Measurements from ENCODE around the gene TAS1R3. TPM values are rescaled to one million over a fixed set of nuclear protein-coding genes. Genes with fewer than 3 reads are reported as not detected.
A peak's percentile ranks its signal among the peaks of the same experiment; 100 is the strongest.

Gene TAS1R3
- total RNA-seq, 1 donor = 0.09 TPM

DNA sequence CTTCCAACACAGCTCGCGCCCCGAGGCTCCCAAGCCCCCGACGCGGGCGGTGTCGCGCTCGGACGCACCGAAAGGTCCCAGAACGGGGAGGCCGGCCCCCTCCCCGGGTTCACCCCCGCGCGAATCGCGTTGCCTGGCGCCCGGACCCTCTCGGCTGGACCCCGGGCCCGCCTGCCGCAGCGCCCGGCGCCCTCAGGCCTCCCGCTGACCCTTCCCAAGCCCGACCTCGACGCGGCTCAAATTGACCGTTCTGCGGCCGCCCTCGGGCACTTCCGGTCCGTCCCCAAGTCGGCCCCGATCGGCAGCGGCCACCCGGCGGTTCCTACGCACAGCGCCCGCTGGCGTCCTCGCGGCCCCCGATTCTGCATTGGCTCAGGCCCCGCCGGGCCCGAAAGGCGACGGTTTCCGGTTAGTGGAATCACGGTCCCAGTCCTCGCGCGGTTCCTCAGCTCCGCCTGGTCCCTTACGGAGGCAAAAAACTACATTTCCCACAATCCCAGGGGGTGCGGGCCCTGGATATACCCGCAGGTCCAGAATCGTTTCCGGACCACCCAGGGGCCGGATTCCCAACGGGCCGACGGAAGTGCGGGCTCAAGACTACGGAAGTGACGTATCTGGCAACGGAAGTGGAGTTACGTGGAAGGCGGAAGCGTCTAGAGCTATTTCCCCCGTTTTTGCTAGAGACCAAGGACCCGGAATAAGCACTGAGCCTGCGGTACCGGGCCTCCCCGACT lies 44.0 kb downstream of the TAS1R3 start, which contains the start of gene AURKAIP1:
Gene AURKAIP1 (minus strand): TSS at position 279 of the 734 bp plus-strand sequence. CDS start 451 bp downstream, outside the sequence.
- H3K4me3 ChIP-seq (ENCODE audit: low read depth, low read length) = peak within 1 kb of the TSS; percentile 90
- TF ChIP-seq, protein P1, sequence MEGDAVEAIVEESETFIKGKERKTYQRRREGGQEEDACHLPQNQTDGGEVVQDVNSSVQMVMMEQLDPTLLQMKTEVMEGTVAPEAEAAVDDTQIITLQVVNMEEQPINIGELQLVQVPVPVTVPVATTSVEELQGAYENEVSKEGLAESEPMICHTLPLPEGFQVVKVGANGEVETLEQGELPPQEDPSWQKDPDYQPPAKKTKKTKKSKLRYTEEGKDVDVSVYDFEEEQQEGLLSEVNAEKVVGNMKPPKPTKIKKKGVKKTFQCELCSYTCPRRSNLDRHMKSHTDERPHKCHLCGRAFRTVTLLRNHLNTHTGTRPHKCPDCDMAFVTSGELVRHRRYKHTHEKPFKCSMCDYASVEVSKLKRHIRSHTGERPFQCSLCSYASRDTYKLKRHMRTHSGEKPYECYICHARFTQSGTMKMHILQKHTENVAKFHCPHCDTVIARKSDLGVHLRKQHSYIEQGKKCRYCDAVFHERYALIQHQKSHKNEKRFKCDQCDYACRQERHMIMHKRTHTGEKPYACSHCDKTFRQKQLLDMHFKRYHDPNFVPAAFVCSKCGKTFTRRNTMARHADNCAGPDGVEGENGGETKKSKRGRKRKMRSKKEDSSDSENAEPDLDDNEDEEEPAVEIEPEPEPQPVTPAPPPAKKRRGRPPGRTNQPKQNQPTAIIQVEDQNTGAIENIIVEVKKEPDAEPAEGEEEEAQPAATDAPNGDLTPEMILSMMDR (IDR thresholded peaks at IDR 0.05; ENCODE audit: insufficient read depth, low read length) = peak; percentile 34
- DNase-seq (ENCODE audit: low read depth) = peak; percentile 100

DNA sequence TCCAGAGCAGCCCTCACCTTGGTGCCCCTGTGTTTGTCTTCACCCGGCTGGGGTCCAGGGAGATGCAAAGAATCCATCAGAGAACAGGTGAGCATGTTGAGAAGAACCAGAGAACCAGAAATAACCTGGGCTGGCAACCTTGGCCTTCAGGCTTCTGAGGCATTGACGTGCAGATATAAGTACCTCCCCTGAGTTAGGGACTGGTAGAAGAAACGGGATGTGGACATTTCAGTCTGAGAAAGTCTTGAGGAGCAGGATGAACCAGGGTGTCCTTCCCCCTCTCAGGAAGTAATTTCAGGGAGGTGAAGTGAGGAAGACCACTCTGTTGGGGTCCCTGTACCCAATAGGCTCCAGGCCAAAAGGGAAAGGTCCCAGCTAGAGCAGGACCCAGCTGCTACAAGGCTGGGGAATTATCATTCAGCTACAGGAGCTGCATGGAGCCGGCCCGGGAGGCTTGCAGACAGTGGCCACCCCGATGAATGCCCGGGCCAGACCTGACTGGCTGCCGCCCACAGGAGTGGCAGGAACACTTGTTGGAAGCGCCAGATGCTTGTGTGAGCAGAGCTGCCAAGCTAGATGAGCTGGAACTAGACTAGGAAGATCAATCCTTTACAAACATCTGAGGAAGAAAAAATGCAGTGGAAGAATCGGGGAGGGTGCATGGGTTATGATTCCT lies 45.6 kb downstream of the TAS1R3 start:
- H3K4me3 ChIP-seq (ENCODE audit: low read depth, low read length) = no peak overlapping the region
- TF ChIP-seq, protein P1 (IDR thresholded peaks at IDR 0.05; ENCODE audit: insufficient read depth, low read length) = no peak
- no peak for DNase-seq (ENCODE audit: low read depth)

DNA sequence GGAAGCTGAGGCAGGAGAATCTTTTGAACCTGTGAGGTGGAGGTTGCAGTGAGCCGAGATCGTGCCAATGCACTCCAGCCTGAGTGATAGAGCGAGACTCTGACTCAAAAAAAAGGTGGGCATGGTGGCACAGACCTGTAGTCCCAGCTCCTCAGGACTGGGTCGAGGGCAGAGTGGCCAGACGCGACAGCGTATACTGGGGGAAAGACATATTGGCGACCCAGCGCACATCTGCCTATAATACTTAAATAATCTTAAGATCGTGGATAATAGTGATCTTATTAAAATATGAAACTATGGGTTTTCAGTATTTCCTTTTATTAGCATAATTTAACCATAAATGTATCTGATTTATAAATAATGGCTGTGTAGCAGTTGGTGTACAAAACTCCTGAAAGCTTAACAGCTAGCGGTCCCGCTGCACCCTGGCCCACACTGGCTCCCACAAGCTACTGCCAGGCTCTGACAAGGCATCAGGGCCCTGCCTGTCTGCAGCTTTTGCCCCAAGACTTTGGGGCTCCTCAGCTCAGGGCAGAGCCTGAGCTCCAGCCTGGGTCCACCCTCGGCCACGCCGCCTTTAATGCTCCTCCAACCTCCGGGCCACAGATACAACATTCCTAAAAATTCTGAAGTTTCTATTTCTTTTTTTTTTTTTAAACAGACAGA lies 46.6 kb downstream of the TAS1R3 start:
- no peak overlapping the region for H3K4me3 ChIP-seq (ENCODE audit: low read depth, low read length)
- TF ChIP-seq, protein P1 (IDR thresholded peaks at IDR 0.05; ENCODE audit: insufficient read depth, low read length) = no peak
- DNase-seq (ENCODE audit: low read depth) = no peak

DNA sequence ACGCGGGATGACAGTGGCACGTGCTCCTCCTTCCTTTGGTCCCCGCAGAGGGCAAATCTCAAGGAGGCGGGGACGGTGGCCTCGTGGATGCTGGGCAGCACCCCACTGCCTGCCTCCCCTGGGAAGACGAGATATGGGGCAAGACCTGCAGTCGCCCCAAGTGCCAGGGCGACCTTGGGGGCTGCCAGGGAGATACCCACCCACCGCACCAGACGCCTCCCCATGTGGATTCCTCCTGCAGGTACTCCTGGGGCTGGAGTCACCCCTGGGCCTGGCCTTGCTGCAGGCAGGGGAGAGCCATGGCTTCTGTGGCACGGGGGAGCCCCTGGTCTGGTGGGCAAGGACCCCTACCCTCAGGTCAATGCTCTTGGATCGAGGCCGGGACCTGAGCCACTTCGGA lies 49.8 kb downstream of the TAS1R3 start:
- no peak for DNase-seq (ENCODE audit: low read depth)
- TF ChIP-seq, protein P1 (IDR thresholded peaks at IDR 0.05; ENCODE audit: insufficient read depth, low read length) = no peak
- H3K4me3 ChIP-seq (ENCODE audit: low read depth, low read length) = no peak overlapping the region

DNA sequence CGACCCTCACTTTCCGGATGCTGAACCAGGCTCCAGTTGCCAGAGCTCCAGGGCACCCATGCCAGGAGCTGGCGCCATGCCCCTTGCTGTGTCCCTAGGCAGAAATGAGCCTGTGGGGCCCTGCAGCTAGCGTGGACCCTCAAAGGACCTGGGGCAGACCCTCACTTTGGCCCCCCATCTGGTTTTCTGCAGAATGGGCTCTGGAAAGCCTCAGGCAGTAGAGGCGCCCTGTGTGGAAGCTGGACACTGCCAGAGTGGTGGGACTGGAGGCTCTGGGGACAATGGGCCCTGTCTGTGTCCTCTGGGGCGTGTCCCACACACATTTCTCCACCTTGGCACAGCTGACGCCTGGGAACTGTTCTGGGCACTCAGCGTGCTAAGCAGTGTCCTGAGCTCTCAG lies 50.2 kb downstream of the TAS1R3 start:
- TF ChIP-seq, protein P1 (IDR thresholded peaks at IDR 0.05; ENCODE audit: insufficient read depth, low read length) = no peak
- H3K4me3 ChIP-seq (ENCODE audit: low read depth, low read length) = no peak overlapping the region
- DNase-seq (ENCODE audit: low read depth) = no peak

Small RNAs within 50 kb of the gene (small RNA-seq; reads per million reads assigned to genes)
- gene MIR6726 = not detected

Other genes with a start within 250 kb of the TAS1R3 start
- 6.1 and 7.7 TPM in 2 replicates for gene C1orf159, start 215.2 kb upstream of the TAS1R3 start, total RNA-seq (ENCODE audit: low replicate concordance)
- not detected in 2 replicates for gene TTLL10, start 157.4 kb upstream of the TAS1R3 start, total RNA-seq (ENCODE audit: low replicate concordance)
- gene TNFRSF18, start 124.7 kb upstream of the TAS1R3 start, total RNA-seq (ENCODE audit: low replicate concordance) = not detected in 2 replicates
- 0.65 TPM in 1 of 2 replicates, not detected in the other for gene TNFRSF4, start 117.1 kb upstream of the TAS1R3 start, total RNA-seq (ENCODE audit: low replicate concordance)
- 91.6 and 126 TPM in 2 replicates for gene SDF4, start 99.3 kb upstream of the TAS1R3 start, total RNA-seq (ENCODE audit: low replicate concordance)
- 24.7 and 37.1 TPM in 2 replicates for gene B3GALT6, start 99.0 kb upstream of the TAS1R3 start, total RNA-seq (ENCODE audit: low replicate concordance)
- gene C1QTNF12, start 84.6 kb upstream of the TAS1R3 start, total RNA-seq (ENCODE audit: low replicate concordance) = 0.65 and 1.4 TPM in 2 replicates
- 19.9 and 35.3 TPM in 2 replicates for gene UBE2J2, start 57.4 kb upstream of the TAS1R3 start, total RNA-seq (ENCODE audit: low replicate concordance)
- gene SCNN1D, start 50.8 kb upstream of the TAS1R3 start, total RNA-seq (ENCODE audit: low replicate concordance) = 0.54 and 0.74 TPM in 2 replicates
- gene ACAP3, start 23.4 kb upstream of the TAS1R3 start, total RNA-seq (ENCODE audit: low replicate concordance) = 43.2 and 106 TPM in 2 replicates
- gene PUSL1, start 22.7 kb upstream of the TAS1R3 start, total RNA-seq (ENCODE audit: low replicate concordance) = 21.3 and 25.9 TPM in 2 replicates
- 35.0 and 53.1 TPM in 2 replicates for gene INTS11, start 6.6 kb upstream of the TAS1R3 start, total RNA-seq (ENCODE audit: low replicate concordance)
- 9.4 and 17.7 TPM in 2 replicates for gene CPTP, start 6.5 kb upstream of the TAS1R3 start, total RNA-seq (ENCODE audit: low replicate concordance)
- 31.3 and 89.0 TPM in 2 replicates for gene DVL1, start 18.1 kb downstream of the TAS1R3 start, total RNA-seq (ENCODE audit: low replicate concordance)
- gene MXRA8, start 27.3 kb downstream of the TAS1R3 start, total RNA-seq (ENCODE audit: low replicate concordance) = 367 and 605 TPM in 2 replicates
- 71.1 and 82.0 TPM in 2 replicates for gene AURKAIP1, start 43.9 kb downstream of the TAS1R3 start, total RNA-seq (ENCODE audit: low replicate concordance)
- gene CCNL2, start 68.1 kb downstream of the TAS1R3 start, total RNA-seq (ENCODE audit: low replicate concordance) = 102 and 133 TPM in 2 replicates
- gene MRPL20, start 76.0 kb downstream of the TAS1R3 start, total RNA-seq (ENCODE audit: low replicate concordance) = 104 and 123 TPM in 2 replicates
- gene ANKRD65, start 90.0 kb downstream of the TAS1R3 start, total RNA-seq (ENCODE audit: low replicate concordance) = 1.7 and 2.4 TPM in 2 replicates
- gene VWA1, start 104.4 kb downstream of the TAS1R3 start, total RNA-seq (ENCODE audit: low replicate concordance) = 1.8 and 2.9 TPM in 2 replicates
- under 0.01 TPM in 1 of 2 replicates, not detected in the other for gene ATAD3C, start 118.4 kb downstream of the TAS1R3 start, total RNA-seq (ENCODE audit: low replicate concordance)
- 5.2 and 15.7 TPM in 2 replicates for gene ATAD3B, start 140.5 kb downstream of the TAS1R3 start, total RNA-seq (ENCODE audit: low replicate concordance)
- gene ATAD3A, start 180.9 kb downstream of the TAS1R3 start, total RNA-seq (ENCODE audit: low replicate concordance) = 28.0 and 35.6 TPM in 2 replicates
- gene TMEM240, start 209.3 kb downstream of the TAS1R3 start, total RNA-seq (ENCODE audit: low replicate concordance) = 0.82 and 3.6 TPM in 2 replicates
- 42.8 and 78.2 TPM in 2 replicates for gene SSU72, start 243.6 kb downstream of the TAS1R3 start, total RNA-seq (ENCODE audit: low replicate concordance)

Measured in fibroblast of the aortic adventitia (primary cell).